Natural killer cell (primary cell): ENCODE results near the gene TCF7. TPM values are rescaled to one million over a fixed set of nuclear protein-coding genes. Genes with fewer than 3 reads are reported as not detected.

ENCODE experiments used
- ATAC-seq, 3 donors: fragments of 150-1000 bp in 2 of 3; fragments of 200-7000 bp in 1 of 3; cut with Tn5 transposase; 1 replicate in 1 of 3; 2 replicates in 2 of 3; pipeline ENCODE4 v1.10.0; 2021; ENCODE audit warnings: mild to moderate bottlenecking in 2 of 3, moderate library complexity in 2 of 3
- DNase-seq, 2 donors: peaks; one replicate each; pipeline versions ENCODE4 v3.0.0 to v3.0.0-alpha.2; 2013 to 2021; ENCODE audit warnings: mixed read lengths in 1 of 2
- H3K27ac ChIP-seq: one replicate; pipeline ENCODE4 v1.5.1; 2013; ENCODE audit warnings: mild to moderate bottlenecking, low read length
- H3K27me3 ChIP-seq: one replicate; pipeline ENCODE4 v1.6.1; 2013; ENCODE audit warnings: low read length; ENCODE audit not compliant: control insufficient read depth, insufficient read depth
- H3K36me3 ChIP-seq: one replicate; pipeline ENCODE4 v1.6.1; 2013; ENCODE audit warnings: low read length; ENCODE audit not compliant: control insufficient read depth, insufficient read depth
- H3K4me1 ChIP-seq: one replicate; pipeline ENCODE4 v1.6.1; 2013; ENCODE audit warnings: low read length; ENCODE audit not compliant: control insufficient read depth, insufficient read depth
- H3K4me3 ChIP-seq: one replicate; pipeline ENCODE4 v1.5.1; 2013; ENCODE audit warnings: low read length
- H3K9me3 ChIP-seq: one replicate; pipeline ENCODE4 v1.6.1; 2013; ENCODE audit warnings: low read length; ENCODE audit not compliant: control insufficient read depth, insufficient read depth
- H3K27ac Mint-ChIP-seq, 2 donors: one replicate each; pipeline ENCODE4 v1.8.0; 2022; ENCODE audit warnings: mild to moderate bottlenecking in 2 of 2, mixed read lengths in 2 of 2, moderate library complexity in 1 of 2
- H3K27me3 Mint-ChIP-seq, 2 donors: one replicate each; pipeline ENCODE4 v1.8.0; 2022; ENCODE audit warnings: low read depth in 2 of 2, mixed read lengths in 2 of 2
- H3K36me3 Mint-ChIP-seq: one replicate; pipeline ENCODE4 v1.8.0; 2022; ENCODE audit warnings: mixed read lengths
- H3K4me1 Mint-ChIP-seq, 2 donors: one replicate each; pipeline ENCODE4 v1.8.0; 2022; ENCODE audit warnings: mixed read lengths in 2 of 2
- H3K4me3 Mint-ChIP-seq: one replicate; pipeline ENCODE4 v1.8.0; 2022; ENCODE audit warnings: mild to moderate bottlenecking, moderate library complexity, mixed read lengths
- H3K9me3 Mint-ChIP-seq, 2 donors: one replicate each; pipeline ENCODE4 v1.8.0; 2022; ENCODE audit warnings: mixed read lengths in 2 of 2
- CTCF ChIP-seq: fragments of 200-600 bp; IDR thresholded peaks from one replicate; pipeline ENCODE4 v1.8.0; 2022; ENCODE audit warnings: antibody characterized with exemption
- WGBS: methylation state at CpG from one replicate; pipeline ENCODE4 v1.1.7; 2013; ENCODE audit warnings: missing lambda C conversion rate; ENCODE audit not compliant: insufficient coverage; 5-methylcytosine and 5-hydroxymethylcytosine counted together
- intact Hi-C: fragments of 100-400 bp; cut with micrococcal nuclease; formaldehyde crosslinking; loops from one replicate; pipeline ENCODE4 v1.14.2; 2022
- total RNA-seq, 4 donors: library from RNA; stranded (reverse); fragments of 120-200 nt in 1 of 4; gene quantifications; one replicate each; pipeline versions ENCODE4 v1.2.3 to v1.2.4, GENCODE V29; 2013 to 2022

Gene TCF7
- total RNA-seq, 3 donors from 2014 or later (not counting 1 experiment from before 2014, with no cell fraction given) = 97.7 to 203 (median 158) TPM

GRCh38 chr5:134119720-134120119 is 5.2 kb downstream of the TCF7 start:
- H3K27me3 ChIP-seq = no peaks in the 10 kb centered on the region
- ATAC-seq (no peak), DNase-seq (no peak)
- Mint-ChIP-seq H3K27ac (peak overlapping the region; percentile 65 to 72), H3K4me1 (peaks cover 47 to 73% of the 10 kb centered on the region in 2 donors), H3K27me3 (no peaks in the 10 kb centered on the region), H3K9me3 (no peaks in the 10 kb centered on the region), H3K36me3 (no peaks in the 10 kb centered on the region), H3K4me3 (peak overlapping the region; percentile 66)
- H3K27ac ChIP-seq = peak overlapping the region; percentile 28
- H3K36me3 ChIP-seq = peaks cover 28% of the 10 kb centered on the region
- no peak overlapping the region for H3K4me3 ChIP-seq
- TF ChIP-seq CTCF = no peak
- peaks cover 93% of the 10 kb centered on the region for H3K4me1 ChIP-seq
- no peaks in the 10 kb centered on the region for H3K9me3 ChIP-seq
- intact Hi-C loops = no loop called here
- 53% methylated on average over 12 of the region's 12 CpGs for WGBS

GRCh38 chr5:134120386-134121138 is 6.1 kb downstream of the TCF7 start:
- intact Hi-C loops = no loop called here
- H3K4me3 Mint-ChIP-seq = peak overlapping the region; percentile 57

GRCh38 chr5:134122530-134122929 is 8.0 kb downstream of the TCF7 start:
- intact Hi-C loops = no loop called here
- H3K27ac Mint-ChIP-seq = peak overlapping the region; percentile 79 to 98
- ATAC-seq (peak; percentile 61 to 78 (median 76)), DNase-seq (peak; percentile 55 to 84)
- H3K36me3 Mint-ChIP-seq = no peaks in the 10 kb centered on the region
- no peak overlapping the region for H3K4me3 ChIP-seq
- H3K27me3 Mint-ChIP-seq = no peaks in the 10 kb centered on the region
- H3K36me3 ChIP-seq = peaks cover 24% of the 10 kb centered on the region
- peak overlapping the region; percentile 52 for H3K4me3 Mint-ChIP-seq
- whole genome bisulfite sequencing = 10% methylated on average over 3 of the region's 3 CpGs
- H3K27me3 ChIP-seq = no peaks in the 10 kb centered on the region
- H3K9me3 ChIP-seq = no peaks in the 10 kb centered on the region
- peak overlapping the region; percentile 78 for H3K27ac ChIP-seq
- no peaks in the 10 kb centered on the region for H3K9me3 Mint-ChIP-seq
- H3K4me1 Mint-ChIP-seq = peaks cover 45 to 80% of the 10 kb centered on the region in 2 donors
- no peak for TF ChIP-seq CTCF
- H3K4me1 ChIP-seq = peaks cover 100% of the 10 kb centered on the region

More at GRCh38 chr5:134120386-134121138, 6.1 kb downstream of the TCF7 start:
- Histone ChIP-seq H3K9me3 (no peaks in the 10 kb centered on the region), H3K4me1 (peaks cover 99% of the 10 kb centered on the region), H3K27me3 (no peaks in the 10 kb centered on the region), H3K36me3 (peaks cover 28% of the 10 kb centered on the region), H3K4me3 (no peak overlapping the region), H3K27ac (peak overlapping the region; percentile 28)
- Mint-ChIP-seq H3K27ac (peak overlapping the region; percentile 65 to 72), H3K27me3 (no peaks in the 10 kb centered on the region), H3K9me3 (no peaks in the 10 kb centered on the region), H3K4me1 (peaks cover 51 to 82% of the 10 kb centered on the region in 2 donors), H3K36me3 (no peaks in the 10 kb centered on the region)
- 88% methylated on average over 17 of the region's 17 CpGs for WGBS
- no peak for ATAC-seq
- TF ChIP-seq CTCF = no peak
- DNase-seq = no peak
